NCI-H2107 treated with DMSO at 0.1 percent for 48 hours (cell line): Measurements from ENCODE around the gene PDE9A.
"Not testable (repeated sequence)": the region's sequence is repeated elsewhere in the genome, so short reads cannot be mapped to it uniquely, and the experiment has no call there.

Experiments used
- DNase-seq: peaks from one replicate; lab custom pipeline; 2025; ENCODE audit not compliant: unreplicated experiment; lab: John Stamatoyannopoulos, UW

Gene PDE9A

GRCh38 chr21:42704861-42705260 lies 51.4 kb downstream of the PDE9A start:
- DNase-seq = no peak

- DNase-seq = no peak
Observed at GRCh38 chr21:42705346-42705745, 51.9 kb downstream of the PDE9A start.

- no peak for DNase-seq
Observed at GRCh38 chr21:42705746-42706374, 52.4 kb downstream of the PDE9A start.

- no peak for DNase-seq
Observed at GRCh38 chr21:42706765-42707164, 53.3 kb downstream of the PDE9A start.

- no peak for DNase-seq
Observed at GRCh38 chr21:42707207-42707830, 53.9 kb downstream of the PDE9A start.

GRCh38 chr21:42708107-42708506 lies 54.7 kb downstream of the PDE9A start:
- no peak for DNase-seq

- not testable (repeated sequence) for DNase-seq
Observed at GRCh38 chr21:42708916-42709315, 55.5 kb downstream of the PDE9A start.

- peak; percentile 36 for DNase-seq
Observed at GRCh38 chr21:42711667-42712066, 58.2 kb downstream of the PDE9A start.

GRCh38 chr21:42715427-42715826 lies 62.0 kb downstream of the PDE9A start:
- DNase-seq = not testable (repeated sequence)

GRCh38 chr21:42716074-42716473 lies 62.7 kb downstream of the PDE9A start:
- no peak for DNase-seq

- not testable (repeated sequence) for DNase-seq
Observed at GRCh38 chr21:42720484-42720883, 67.1 kb downstream of the PDE9A start.

- DNase-seq = no peak
Observed at GRCh38 chr21:42721341-42721824, 68.0 kb downstream of the PDE9A start.

GRCh38 chr21:42722153-42722552 lies 68.7 kb downstream of the PDE9A start:
- DNase-seq = no peak

- no peak for DNase-seq
Observed at GRCh38 chr21:42722808-42723473, 69.5 kb downstream of the PDE9A start.

GRCh38 chr21:42724226-42724920 lies 71.0 kb downstream of the PDE9A start:
- DNase-seq = no peak

- DNase-seq = no peak
Observed at GRCh38 chr21:42725416-42725930, 72.1 kb downstream of the PDE9A start.

- DNase-seq = no peak
Observed at GRCh38 chr21:42731264-42732032, 78.0 kb downstream of the PDE9A start.

GRCh38 chr21:42732033-42732410 lies 78.6 kb downstream of the PDE9A start:
- DNase-seq = no peak

- DNase-seq = no peak
Observed at GRCh38 chr21:42733037-42733627, 79.7 kb downstream of the PDE9A start.

GRCh38 chr21:42733874-42734273 lies 80.5 kb downstream of the PDE9A start:
- no peak for DNase-seq
